GM21367 (cell line): ENCODE results near the gene TMEM186.
"Not testable (repeated sequence)": the region's sequence is repeated elsewhere in the genome, so short reads cannot be mapped to it uniquely, and the experiment has no call there.

Experiments used
- ATAC-seq: cut with Tn5 transposase; IDR thresholded peaks from one replicate; pipeline ENCODE4 v1.9.1; 2021; ENCODE audit not compliant: unreplicated experiment

TMEM186 gene

DNA sequence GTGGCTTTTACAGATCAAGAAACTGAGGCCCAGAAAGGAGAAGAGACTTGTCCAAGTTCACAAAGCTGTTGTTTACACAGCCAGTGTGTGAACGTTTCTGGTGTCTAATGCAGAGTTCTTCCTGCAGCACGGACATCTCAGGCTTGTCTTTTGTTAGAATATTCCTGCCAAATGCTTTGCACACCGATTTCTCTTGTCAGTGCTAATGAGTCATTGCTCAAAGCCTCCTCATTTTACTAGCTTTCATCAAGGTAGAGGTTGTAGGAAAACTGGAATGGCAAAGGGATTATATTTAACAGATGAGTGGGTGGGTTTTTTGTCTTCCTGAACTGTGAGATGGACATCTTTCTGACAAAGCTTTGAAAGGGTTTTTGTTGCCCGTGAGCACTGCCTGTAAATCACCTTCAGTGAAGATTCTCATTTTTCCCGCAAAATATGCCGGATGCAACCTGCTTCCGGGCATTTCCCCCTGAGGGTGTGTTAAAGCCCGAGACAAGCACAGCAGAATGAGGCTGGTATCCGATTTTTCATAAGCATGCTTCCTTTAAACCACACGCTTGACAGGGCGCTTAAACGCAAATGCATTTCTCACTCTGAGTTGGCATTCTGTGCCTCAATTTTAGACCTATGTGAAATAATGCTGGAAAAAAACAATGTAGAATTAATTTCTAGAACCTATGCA lies 14.9 kb upstream of the TMEM186 start:
- ATAC-seq, result no peak

DNA sequence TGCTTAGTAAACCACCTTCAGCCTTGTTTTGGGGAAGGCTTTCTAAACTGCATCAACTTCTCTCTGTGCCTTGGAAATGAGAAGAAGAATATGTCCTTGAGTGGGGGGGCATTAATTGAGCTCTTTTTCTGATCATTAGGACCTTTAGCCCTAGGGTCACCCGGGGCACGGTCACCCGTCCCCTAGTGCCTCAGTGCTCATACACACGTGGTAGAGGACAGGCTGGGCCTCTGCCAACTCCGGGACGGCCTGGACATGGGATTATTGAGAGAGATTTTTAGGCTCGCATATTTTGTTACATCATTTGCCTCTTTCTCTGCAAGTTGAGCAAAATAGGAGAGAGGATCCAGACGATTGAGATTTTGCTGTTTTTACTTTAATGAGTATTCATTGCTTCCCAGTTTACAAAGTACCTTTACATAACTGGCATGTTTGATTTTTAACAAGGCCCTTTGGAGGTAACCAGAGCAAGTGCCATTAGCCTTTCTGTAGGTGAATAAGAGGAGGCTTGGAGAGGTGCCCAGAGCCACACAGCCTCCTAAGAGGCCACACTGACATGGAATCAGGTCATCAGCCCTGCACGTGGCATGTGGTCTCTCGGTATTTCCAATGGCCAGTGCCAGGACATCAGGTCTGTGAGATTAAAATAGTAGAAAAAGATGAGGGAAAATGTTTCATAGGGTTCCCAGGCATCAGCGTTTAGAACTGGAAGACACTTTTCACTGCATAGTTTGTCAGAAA lies 11.3 kb upstream of the TMEM186 start:
- no peak for ATAC-seq

DNA sequence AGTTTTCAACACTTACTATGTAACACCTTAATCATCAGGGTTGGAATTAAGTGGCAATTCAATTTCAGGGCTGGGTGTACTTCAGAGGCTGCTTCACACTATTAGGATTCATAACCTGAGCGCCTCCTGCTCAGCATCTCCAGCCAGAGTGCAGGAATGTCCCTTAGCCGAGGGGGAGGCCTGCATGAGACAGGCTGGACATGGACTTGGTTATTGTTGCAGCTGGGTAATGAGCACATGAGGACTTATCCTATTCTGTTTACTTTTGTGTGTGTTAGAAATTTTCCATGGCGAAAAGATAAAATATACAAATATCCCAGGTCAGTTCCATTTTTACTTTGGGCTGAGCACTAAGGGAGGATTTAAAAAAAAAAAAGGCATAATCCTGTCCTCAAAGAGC lies 10.6 kb upstream of the TMEM186 start:
- no peak for ATAC-seq

DNA sequence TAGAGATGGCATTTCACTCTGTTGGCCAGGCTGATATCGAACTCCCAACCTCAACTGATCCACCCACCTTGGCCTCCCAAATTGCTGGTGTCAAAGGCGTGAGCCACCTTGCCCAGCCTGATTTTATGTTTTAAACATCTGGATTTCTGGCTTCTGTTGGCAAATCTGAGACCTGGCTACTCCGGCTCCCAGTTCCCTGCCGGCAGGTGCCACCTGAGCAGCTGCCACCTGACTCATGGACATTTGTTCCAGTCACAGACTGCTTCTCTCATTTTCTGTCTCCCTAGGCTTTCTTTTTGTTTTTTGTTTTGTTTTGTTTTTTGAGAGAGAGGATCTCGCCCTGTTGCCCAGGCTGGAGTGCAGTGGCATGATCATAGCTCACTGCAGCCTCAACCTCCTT lies 9.8 kb upstream of the TMEM186 start:
- no peak for ATAC-seq

DNA sequence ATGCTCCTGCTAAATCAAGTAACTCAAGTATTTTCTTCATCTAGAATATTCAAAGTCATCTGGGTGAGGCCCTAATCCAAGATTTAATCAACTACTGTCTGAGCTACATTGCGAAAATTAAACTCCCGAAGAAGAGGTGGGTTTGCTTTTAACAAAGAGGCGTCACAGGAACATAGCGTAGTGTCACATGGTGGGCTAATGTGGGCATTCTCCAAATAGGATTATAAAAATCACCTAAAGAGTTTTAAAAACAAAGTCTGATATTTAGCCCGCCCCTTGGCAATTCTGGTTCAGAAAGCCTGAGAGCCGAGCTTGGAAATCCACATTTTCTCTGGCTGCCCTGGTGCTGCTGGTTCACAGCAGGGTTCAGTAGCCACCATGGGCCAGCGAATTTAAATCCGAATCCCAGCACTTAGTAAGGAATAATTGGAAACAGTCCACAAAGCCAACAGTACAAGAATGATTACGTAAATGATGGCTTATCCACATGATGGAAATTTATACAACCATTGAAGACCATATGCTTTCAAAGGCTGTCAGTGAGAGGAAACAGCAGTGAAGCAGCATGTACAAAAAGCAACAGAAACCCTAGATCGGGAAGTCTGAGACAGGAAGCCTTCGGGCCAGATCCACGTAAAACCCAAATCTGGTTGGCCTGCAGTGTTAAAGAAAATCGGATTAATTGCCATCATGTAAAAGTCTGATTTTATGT lies 9.0 kb upstream of the TMEM186 start:
- ATAC-seq, result no peak

DNA sequence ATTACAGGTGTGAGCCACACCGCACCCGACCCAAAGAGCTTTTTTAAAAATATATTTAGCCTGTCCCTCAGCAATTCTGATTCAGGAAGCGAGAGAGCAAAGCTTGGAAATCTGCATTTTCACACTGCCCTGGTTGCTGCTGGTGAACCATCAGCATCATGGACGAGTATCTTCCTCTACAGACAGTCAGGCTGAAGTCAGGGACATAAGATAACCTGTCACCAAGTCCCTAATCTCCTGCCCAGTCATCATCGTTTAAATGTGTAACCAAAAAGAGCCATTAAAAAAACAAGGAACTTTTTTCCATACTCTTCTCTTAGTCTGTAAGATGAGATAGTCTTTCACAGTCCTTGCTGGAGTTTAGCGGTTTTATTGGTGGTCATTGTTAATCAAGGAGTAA lies 6.9 kb upstream of the TMEM186 start:
- no peak for ATAC-seq

DNA sequence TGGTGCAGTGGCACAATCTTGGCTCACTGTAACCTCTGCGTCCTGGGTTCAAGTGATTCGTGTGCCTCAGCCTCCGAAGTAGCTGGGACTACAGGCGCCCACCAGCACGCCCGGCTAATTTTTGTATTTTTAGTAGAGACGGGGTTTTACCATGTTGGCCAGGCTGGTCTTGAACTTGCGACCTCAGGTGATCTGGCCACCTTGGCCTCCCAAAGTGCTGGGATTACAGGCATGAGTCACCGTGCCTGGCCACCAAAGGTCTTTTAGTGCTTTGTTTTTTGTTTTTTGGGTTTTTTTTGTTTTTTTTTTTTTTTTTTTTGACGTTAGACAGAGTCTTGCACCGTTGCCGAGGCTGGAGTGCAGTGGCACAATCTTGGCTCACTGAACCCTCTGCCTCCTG lies 6.3 kb upstream of the TMEM186 start:
- not testable (repeated sequence) for ATAC-seq

DNA sequence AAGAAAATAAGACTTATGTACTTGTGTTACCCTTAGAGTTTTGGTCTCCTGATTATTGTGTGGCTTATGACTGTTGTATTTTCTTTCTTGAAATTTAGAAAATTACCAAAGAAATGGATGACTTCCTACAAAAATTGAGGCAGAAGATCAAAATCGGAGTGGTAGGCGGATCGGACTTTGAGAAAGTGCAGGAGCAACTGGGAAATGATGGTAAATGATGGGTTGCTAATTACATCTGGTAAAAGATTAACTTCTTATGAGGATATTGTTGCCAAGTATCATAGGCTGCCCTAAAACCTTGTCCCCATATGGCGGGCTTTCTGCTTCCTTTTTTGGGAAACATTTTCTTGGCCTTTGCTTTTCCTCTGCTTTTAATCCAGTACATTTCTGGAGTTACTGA lies 4.3 kb upstream of the TMEM186 start:
- no peak for ATAC-seq

DNA sequence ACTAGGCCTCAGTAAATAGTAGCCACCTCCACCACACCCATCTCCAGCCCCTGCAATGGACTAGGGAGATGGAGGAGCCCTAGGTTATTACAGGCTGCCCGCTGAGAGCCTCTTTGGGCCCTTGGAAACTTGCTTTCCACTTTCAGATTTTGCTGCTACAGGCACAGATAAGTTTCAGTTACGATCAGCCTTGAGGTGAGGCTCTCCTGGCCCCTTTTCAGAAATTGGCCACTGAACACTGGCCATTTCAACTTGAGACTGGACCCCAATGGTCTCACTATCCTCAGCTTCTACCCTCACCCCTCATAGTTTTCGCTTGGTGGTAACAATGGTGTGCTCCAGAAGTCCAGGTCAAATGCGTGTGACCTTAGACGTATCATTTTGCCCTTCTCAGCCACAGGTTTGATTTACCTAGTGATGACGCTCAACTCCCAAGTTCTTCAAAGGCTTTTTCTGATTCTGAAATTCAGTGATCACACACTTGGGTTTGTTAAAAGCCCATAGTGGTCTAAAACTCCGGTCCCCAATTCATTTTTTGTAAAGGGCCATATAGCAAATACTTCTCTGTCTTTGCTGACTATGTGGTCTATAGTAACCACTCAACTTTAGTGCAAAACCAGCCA lies 1.2 kb upstream of the TMEM186 start:
- no peak for ATAC-seq

DNA sequence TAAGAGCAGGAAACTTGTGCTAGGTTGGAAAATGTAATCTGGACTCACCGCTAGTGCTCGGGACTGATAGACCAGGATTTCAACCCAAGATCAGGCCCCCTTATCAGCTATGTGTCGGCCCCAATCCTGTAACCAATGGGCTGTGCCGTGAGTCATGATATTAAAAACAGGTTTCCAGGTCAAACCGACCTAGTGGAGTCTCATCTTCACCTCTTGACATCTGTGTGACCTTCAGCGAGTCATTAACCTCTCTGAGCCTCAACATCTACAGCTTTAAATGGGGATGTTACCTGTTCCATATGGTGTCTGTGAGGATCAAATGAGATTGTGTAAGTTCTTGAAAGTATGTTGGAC lies 712 bp upstream of the TMEM186 start:
- ATAC-seq, result no peak

DNA sequence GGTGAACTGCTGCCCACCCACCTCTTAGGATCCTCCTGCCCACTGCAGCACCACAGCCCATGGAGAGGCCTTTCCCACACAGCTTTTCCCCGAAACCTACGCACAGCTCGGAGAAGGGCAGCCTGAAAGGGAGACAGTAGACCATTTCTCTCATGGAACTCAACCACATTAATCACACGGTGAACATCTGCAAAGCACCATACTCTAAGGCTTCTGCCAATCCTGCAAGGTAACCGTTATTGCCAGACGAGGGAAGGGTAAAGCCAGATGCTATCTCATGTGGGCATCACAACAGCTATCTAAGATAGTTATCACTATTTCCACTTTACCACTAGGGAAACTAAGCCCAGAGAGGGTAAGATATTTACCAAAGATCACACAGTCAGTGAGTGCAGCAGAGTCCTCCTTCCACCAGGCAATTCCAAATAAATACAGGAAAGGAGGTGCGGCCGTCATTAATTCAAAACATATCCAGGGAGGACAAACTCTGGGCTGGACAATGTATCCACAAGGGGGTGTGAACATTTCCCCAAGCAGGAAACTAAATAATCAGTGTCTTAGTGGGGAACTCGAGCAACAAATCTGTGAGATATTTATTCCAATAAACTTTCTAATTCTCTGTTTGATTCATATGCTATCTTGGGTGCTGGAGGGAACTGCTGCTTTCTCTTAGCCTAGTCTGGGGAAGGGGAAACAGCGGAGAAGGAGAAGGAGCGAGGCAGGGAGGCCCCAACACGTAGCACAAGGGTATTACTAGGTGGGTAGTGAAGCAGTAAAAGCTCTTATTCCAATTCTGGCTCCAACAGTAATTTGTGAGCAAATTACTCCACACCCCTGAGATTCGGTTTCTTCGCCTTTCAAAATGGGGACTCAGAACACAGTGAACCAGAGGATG lies 723 bp downstream of the TMEM186 start:
- no peak for ATAC-seq

DNA sequence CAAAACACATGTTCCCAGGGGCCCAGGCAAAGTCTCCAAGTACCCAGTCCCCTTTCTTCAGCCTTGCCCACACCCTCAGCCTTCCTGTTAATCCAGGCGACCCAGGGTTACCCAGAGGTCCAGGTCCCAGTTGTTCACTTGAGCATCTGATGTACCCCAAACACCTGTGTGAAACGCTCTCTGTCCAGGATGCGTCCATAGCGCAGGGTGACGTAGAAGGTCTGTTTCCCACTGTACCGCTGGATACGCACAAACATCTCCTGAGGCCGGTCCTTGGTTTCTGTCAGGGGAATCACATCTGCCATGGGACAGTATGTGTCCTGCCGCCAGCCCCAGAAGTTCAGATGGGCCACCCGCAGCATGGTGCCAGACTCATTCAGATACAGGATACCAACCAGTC lies 1.6 kb downstream of the TMEM186 start:
- no peak for ATAC-seq

DNA sequence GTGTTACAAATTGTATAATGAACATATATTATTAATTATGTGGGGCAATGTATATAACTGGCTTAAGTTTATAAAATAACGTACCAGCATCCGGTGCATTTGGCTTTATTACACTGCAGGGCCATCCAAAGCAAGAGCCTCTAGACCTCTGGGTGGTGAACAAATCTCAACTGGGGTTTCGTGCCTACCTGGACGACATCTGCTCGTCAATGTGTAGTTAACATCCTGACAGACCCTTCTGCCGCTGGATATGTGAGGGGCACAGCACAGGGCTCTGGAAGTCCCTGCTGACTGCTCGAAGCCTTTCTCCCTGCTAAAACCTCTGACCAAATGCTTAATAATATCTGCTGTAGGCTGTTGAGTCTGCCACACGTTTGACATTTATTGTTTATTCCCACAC lies 2.3 kb downstream of the TMEM186 start:
- no peak for ATAC-seq

DNA sequence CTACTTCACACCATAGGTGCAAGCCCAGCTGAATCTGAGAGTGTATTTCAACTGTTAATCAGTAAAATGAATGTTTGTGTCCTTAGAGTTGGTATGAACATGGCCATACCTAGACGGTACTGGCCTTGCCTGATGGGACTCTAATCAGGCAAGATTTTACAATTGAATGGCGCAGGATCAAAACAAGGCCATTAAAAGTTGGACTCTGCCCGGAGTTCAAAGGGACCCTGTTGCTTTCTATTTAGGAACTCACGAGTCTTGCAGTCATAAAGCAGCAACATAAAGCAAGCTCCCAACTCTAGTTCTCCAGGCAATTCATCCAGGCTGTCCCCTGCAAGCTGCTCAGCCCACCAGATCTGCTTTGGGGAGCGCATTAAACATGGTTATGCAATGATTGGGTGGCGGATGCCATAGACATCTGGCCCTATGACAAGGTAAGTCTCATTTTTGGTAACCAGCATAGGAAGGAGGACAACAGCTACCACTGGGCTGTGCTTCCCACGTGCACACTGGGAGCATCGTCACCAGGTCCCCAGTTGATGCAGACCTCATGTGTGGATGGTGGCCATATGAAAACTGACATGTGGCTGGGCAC lies 8.8 kb downstream of the TMEM186 start:
- ATAC-seq, result no peak

DNA sequence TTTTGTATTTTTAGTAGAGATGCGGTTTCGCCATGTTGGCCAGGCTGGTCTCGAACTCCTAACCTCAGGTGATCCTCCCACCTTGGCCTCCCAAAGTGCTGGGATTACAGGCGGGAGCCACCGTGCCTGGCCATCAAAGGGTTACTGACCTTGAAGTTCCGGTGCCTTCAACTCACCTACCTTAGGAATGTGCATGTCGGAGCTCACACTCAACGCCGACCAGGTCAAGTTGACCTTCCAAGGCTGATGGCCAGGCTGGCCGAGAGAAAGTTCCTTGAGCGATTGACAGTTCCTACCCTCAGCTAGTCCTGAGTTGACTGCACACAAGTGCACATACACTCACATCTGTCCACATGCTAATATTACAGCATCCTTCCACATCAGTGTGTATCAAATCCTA lies 11.1 kb downstream of the TMEM186 start:
- not testable (repeated sequence) for ATAC-seq

DNA sequence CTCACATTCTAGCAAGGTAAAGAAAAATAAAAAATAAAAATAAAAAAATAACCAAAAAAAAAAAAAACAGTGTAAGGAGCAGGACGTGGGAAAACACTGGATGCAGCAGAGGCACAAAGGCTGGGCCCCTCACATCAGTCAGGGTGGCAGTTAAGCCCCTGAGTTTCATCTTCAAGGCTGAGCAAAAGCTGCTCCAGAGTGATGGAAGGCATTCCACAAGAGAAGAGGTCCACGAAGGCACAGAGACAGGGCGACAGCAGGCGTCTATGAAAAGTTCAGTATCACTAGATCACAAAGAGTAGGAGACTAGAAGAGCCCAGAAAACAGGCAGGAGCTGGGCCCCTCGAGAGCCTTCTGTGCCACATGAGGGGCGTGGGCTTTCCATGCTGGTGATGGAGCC lies 12.0 kb downstream of the TMEM186 start:
- no peak for ATAC-seq

DNA sequence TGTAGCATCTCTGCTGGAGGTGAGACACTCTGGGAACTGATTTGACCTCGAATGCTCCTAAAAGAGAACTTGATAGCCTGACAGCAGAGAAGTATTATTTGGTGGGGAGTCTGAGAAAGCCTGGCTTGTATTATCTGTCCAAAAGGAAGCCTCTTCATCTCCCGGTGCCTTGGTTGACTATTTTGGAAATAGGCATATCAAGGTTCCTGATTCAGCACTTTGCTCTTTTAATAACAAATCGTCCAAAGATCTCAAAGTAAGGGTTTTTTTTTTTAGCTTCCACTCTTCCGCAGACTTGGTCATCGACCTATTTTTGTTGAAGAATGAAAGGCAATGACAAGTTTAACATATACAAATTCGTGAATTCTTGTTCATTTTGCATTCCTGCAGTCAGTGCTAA lies 14.8 kb downstream of the TMEM186 start:
- ATAC-seq, result no peak

DNA sequence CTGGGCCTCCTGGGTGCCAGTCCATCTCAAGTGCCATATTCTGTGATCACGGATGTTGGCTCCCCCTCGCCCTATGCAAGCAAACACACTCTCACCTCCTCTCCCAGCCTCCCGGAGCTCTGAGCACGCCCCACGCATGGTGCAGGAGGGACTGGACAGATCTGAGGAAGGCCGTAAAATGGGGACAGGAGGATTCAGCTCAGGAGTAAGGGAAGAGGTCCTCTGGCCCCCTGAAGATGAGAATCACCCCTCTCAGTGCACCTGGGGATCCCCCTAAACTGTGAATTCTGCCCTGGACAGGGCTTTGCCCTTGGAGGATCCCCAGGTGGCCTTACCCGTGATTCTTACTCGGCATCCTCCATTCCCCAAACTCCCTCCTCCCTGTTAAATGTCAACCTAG lies 15.6 kb downstream of the TMEM186 start:
- no peak for ATAC-seq

DNA sequence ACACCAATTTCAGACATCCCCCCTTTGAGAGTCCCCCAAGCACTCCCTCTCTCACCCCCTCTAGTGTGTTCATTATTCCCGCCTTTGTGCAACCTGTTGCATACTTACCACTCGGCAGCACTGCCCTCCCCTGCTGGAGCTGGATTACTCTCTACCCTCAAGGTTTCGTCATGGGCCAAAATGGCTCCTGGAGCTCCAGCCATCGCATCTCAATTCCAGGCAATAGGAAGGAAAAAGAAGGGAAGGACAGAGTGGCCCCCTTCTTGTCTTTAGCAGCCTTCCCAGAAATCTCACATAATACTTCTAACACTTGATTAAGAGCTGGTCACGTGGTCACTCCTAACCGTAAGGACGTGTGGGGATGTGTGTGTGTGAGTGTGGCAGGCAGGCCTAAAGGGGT lies 20.2 kb downstream of the TMEM186 start:
- no peak for ATAC-seq

DNA sequence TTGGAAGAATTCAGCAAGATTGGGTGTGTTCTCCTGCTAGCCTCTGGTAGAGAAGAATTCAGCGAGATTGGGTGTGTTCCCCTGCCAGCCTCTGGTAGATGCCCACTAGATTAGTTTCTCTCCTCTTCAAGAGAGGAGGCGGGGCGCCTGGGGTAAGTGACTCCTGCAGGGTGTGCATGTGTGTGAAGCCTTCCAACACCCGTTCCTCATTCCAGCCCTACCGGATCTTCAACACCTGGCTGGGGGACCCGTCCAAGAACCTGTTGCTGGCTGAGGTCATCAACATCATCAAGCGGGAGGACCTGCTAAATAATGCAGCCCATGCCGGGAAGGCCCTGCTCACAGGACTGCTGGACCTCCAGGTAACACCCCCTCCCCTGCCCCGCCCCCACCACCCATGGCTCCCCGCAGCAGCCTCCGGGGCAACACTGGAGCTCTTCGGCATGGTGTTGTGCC lies 21.3 kb downstream of the TMEM186 start:
- ATAC-seq, result no peak
